ENCODE measurements around the gene OXLD1. TPM values are rescaled to one million over a fixed set of nuclear protein-coding genes. Genes with fewer than 3 reads are reported as not detected.

OXLD1 gene
- total and polyA plus RNA-seq, 4 donors: 11.2 to 26.4 (median 19.0) TPM

DNA sequence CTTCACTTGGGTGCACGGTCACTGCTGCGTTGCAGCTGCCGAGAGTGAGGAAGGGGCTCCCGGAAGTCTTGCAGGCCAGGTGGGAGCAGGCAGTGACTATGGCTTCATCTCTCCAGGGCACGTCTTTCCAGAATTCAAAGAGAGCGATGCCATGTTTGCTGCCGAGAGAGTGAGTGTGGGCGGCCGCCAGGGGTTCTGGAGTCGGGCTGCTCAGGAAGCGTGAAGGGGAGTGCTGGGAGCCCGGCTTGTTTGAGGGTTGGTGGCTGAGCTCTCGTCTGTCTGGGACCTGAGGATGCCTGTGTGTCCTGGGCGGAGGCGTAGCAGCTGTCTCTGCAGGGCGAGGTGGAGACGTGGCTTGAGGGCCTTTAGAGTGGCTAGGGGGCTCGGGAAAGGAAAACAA, 23.7 kb upstream of the OXLD1 start:
- no peak overlapping the region for H3K9ac ChIP-seq (ENCODE audit: low read depth in 1 of 2, low read length in 2 of 2)
- peaks cover 5 to 9% (median 7%) of the 10 kb centered on the region in 4 donors for H3K4me1 ChIP-seq (ENCODE audit: control insufficient read depth in 4 of 4, insufficient read depth in 4 of 4, low read length in 3 of 4)
- H3K27ac ChIP-seq (ENCODE audit: low read depth in 1 of 2, low read length in 2 of 2): no peak overlapping the region
- H3K4me3 ChIP-seq (ENCODE audit: low read depth in 1 of 3, low read length in 3 of 3): no peak overlapping the region
- H3K9me3 ChIP-seq (ENCODE audit: control insufficient read depth in 4 of 4, low read length in 3 of 4): no peaks in the 10 kb centered on the region
- DNase-seq (ENCODE audit: low spot score): no peak
- peaks cover 10 to 86% (median 22%) of the 10 kb centered on the region in 4 donors for H3K36me3 ChIP-seq (ENCODE audit: control insufficient read depth in 4 of 4, insufficient read depth in 3 of 4, low read depth in 1 of 4, low read length in 3 of 4)
- no peaks in the 10 kb centered on the region for H3K27me3 ChIP-seq (ENCODE audit: control insufficient read depth in 4 of 4, insufficient read depth in 4 of 4, low read length in 3 of 4)
- TF ChIP-seq FOXA1 (IDR thresholded peaks at IDR 0.05) (no peak), SP1 (IDR thresholded peaks at IDR 0.05) (no peak), EGR1 (IDR thresholded peaks at IDR 0.05; ENCODE audit: low read depth in 2 of 2) (no peak), RXRA (IDR thresholded peaks at IDR 0.05) (no peak), JUND (IDR thresholded peaks at IDR 0.05) (no peak), HNF4G (IDR thresholded peaks at IDR 0.05) (no peak), TAF1 (conservative IDR thresholded peaks at IDR 0.05) (no peak)
- TF ChIP-seq, protein P1, sequence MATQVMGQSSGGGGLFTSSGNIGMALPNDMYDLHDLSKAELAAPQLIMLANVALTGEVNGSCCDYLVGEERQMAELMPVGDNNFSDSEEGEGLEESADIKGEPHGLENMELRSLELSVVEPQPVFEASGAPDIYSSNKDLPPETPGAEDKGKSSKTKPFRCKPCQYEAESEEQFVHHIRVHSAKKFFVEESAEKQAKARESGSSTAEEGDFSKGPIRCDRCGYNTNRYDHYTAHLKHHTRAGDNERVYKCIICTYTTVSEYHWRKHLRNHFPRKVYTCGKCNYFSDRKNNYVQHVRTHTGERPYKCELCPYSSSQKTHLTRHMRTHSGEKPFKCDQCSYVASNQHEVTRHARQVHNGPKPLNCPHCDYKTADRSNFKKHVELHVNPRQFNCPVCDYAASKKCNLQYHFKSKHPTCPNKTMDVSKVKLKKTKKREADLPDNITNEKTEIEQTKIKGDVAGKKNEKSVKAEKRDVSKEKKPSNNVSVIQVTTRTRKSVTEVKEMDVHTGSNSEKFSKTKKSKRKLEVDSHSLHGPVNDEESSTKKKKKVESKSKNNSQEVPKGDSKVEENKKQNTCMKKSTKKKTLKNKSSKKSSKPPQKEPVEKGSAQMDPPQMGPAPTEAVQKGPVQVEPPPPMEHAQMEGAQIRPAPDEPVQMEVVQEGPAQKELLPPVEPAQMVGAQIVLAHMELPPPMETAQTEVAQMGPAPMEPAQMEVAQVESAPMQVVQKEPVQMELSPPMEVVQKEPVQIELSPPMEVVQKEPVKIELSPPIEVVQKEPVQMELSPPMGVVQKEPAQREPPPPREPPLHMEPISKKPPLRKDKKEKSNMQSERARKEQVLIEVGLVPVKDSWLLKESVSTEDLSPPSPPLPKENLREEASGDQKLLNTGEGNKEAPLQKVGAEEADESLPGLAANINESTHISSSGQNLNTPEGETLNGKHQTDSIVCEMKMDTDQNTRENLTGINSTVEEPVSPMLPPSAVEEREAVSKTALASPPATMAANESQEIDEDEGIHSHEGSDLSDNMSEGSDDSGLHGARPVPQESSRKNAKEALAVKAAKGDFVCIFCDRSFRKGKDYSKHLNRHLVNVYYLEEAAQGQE (IDR thresholded peaks at IDR 0.05): no peak
- WGBS: 92% methylated on average over 18 of the region's 18 CpGs

DNA sequence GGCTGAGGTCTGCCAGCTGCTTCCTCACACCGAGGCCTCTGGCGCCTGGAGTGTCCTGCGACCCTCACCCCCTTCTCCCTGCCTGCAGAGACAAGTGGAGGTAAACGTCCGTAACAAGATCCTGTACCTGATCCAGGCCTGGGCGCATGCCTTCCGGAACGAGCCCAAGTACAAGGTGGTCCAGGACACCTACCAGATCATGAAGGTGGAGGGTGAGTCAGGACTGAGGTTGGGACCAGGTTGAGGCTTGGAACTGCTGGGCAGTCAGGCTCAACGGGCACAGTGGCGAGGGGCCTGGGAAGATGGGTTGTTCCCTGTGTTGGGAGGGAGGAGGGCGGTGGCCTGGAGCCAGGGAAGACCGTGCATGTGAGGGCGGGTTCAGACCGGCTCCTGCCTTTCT, 22.2 kb upstream of the OXLD1 start:
- H3K36me3 ChIP-seq (ENCODE audit: control insufficient read depth in 4 of 4, insufficient read depth in 3 of 4, low read depth in 1 of 4, low read length in 3 of 4): peaks cover 9 to 72% (median 18%) of the 10 kb centered on the region in 4 donors
- no peak overlapping the region for H3K4me3 ChIP-seq (ENCODE audit: low read depth in 1 of 3, low read length in 3 of 3)
- peaks cover 6 to 17% (median 14%) of the 10 kb centered on the region in 4 donors for H3K4me1 ChIP-seq (ENCODE audit: control insufficient read depth in 4 of 4, insufficient read depth in 4 of 4, low read length in 3 of 4)
- TF ChIP-seq EGR1 (IDR thresholded peaks at IDR 0.05; ENCODE audit: low read depth in 2 of 2) (no peak), HNF4G (IDR thresholded peaks at IDR 0.05) (no peak), FOXA1 (IDR thresholded peaks at IDR 0.05) (no peak), RXRA (IDR thresholded peaks at IDR 0.05) (no peak), NR2F2 (IDR thresholded peaks at IDR 0.05) (no peak), RAD21 (IDR thresholded peaks at IDR 0.05) (no peak), SP1 (IDR thresholded peaks at IDR 0.05) (no peak)
- TF ChIP-seq, protein P2, sequence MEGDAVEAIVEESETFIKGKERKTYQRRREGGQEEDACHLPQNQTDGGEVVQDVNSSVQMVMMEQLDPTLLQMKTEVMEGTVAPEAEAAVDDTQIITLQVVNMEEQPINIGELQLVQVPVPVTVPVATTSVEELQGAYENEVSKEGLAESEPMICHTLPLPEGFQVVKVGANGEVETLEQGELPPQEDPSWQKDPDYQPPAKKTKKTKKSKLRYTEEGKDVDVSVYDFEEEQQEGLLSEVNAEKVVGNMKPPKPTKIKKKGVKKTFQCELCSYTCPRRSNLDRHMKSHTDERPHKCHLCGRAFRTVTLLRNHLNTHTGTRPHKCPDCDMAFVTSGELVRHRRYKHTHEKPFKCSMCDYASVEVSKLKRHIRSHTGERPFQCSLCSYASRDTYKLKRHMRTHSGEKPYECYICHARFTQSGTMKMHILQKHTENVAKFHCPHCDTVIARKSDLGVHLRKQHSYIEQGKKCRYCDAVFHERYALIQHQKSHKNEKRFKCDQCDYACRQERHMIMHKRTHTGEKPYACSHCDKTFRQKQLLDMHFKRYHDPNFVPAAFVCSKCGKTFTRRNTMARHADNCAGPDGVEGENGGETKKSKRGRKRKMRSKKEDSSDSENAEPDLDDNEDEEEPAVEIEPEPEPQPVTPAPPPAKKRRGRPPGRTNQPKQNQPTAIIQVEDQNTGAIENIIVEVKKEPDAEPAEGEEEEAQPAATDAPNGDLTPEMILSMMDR (IDR thresholded peaks at IDR 0.05; ENCODE audit: low read depth, low read length, missing input control): no peak
- DNase-seq (ENCODE audit: low spot score): no peak
- H3K27me3 ChIP-seq (ENCODE audit: control insufficient read depth in 4 of 4, insufficient read depth in 4 of 4, low read length in 3 of 4): no peaks in the 10 kb centered on the region
- H3K9me3 ChIP-seq (ENCODE audit: control insufficient read depth in 4 of 4, low read length in 3 of 4): no peaks in the 10 kb centered on the region
- H3K9ac ChIP-seq (ENCODE audit: low read depth in 1 of 2, low read length in 2 of 2): no peak overlapping the region
- no peak overlapping the region for H3K27ac ChIP-seq (ENCODE audit: low read depth in 1 of 2, low read length in 2 of 2)
- WGBS: 94% methylated on average over 14 of the region's 14 CpGs

DNA sequence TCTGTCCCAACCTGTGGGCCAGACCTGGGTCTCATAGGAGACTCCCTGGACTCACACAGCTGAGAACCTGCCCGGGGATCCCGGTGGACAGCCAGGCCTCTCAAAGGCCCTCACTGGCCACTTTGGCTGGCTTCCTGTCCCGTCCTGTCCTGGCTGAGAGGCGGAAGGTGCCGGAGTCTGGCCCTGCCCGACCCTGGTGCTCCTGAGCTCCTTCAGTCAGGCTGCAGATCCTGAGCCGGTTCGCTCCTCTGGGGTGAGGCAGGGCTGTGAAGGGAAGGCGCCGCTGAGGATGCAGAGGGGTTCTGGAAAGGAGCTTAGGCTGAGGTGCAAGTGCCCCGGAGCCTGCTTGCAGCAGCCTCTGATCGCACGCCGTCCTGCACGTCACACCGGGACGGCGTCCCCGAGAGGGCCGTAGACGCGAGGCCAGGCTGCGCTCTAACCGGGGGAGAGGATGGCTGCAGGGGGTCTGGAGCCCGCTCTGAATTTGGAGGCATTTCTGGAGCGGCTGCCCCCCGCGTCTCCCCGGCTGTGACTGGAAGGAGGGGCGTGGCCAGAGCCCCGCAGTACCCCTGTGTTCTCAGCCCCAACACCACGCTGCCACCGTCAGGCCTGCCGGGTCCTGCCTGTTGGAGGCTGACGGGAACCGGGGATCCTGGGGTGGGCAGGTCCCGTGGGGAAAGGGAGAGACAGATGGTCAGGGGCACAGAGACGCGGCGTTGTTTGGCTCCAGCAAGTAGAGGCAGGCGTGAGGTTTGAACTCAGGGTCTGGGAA, 21.6 kb upstream of the OXLD1 start:
- 97% methylated on average over 41 of the region's 41 CpGs for WGBS
- Histone ChIP-seq H3K4me1 (ENCODE audit: control insufficient read depth in 4 of 4, insufficient read depth in 4 of 4, low read length in 3 of 4) (peaks cover 6 to 19% (median 16%) of the 10 kb centered on the region in 4 donors), H3K36me3 (ENCODE audit: control insufficient read depth in 4 of 4, insufficient read depth in 3 of 4, low read depth in 1 of 4, low read length in 3 of 4) (peaks cover 9 to 65% (median 18%) of the 10 kb centered on the region in 4 donors), H3K27ac (ENCODE audit: low read depth in 1 of 2, low read length in 2 of 2) (no peak overlapping the region), H3K9me3 (ENCODE audit: control insufficient read depth in 4 of 4, low read length in 3 of 4) (no peaks in the 10 kb centered on the region), H3K27me3 (ENCODE audit: control insufficient read depth in 4 of 4, insufficient read depth in 4 of 4, low read length in 3 of 4) (no peaks in the 10 kb centered on the region), H3K9ac (ENCODE audit: low read depth in 1 of 2, low read length in 2 of 2) (no peak overlapping the region), H3K4me3 (ENCODE audit: low read depth in 1 of 3, low read length in 3 of 3) (no peak overlapping the region)
- DNase-seq (ENCODE audit: low spot score): no peak
- TF ChIP-seq, protein P1 (IDR thresholded peaks at IDR 0.05): no peak
- TF ChIP-seq EGR1 (IDR thresholded peaks at IDR 0.05; ENCODE audit: low read depth in 2 of 2) (no peak), TAF1 (conservative IDR thresholded peaks at IDR 0.05) (no peak), GABPA (IDR thresholded peaks at IDR 0.05 in 1 of 2, conservative IDR thresholded peaks at IDR 0.05 in 1 of 2) (no peak), HNF4A (conservative IDR thresholded peaks at IDR 0.05) (no peak), RAD21 (IDR thresholded peaks at IDR 0.05) (no peak)
- TF ChIP-seq, protein P3, sequence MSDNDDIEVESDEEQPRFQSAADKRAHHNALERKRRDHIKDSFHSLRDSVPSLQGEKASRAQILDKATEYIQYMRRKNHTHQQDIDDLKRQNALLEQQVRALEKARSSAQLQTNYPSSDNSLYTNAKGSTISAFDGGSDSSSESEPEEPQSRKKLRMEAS (IDR thresholded peaks at IDR 0.05): no peak
